ENCODE data around the gene DMPK. TPM values are rescaled to one million over a fixed set of nuclear protein-coding genes. Genes with fewer than 3 reads are reported as not detected.

Gene DMPK
- total and polyA plus RNA-seq, 9 of the 15 experiments (the other 6 are each of a cell fraction or from before 2014, with no cell fraction given) = 0.24 to 31.3 (median 7.3) TPM

DNA sequence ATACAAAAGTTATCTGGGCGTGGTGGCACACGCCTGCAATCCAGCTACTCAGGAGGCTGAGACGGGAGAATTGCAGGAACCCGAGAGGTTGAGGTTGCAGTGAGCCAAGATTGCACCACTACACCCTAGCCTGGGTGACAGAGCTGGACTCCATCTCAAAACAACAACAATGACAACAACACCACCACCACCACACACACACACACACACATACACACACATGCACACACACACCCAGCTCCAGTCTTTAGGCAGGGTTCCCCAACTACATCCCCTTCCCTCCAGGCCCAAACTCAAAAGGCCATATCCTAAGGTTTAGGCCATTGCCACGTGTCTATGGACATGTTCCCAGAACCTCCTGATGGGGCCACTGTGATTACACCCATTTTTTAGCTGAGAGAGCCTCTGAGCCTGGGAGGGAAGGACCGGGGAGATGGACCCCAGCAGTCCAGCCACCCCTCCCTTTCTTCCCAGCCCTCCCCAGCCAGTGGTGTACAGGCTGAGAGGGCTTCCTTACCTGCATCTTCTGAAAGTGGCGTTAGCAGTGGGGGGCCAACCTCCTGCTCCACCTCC is 19.4 kb upstream of the DMPK start (continued):
- no peak for TF ChIP-seq RBM34 (IDR thresholded peaks at IDR 0.05; ENCODE audit: borderline replicate concordance, insufficient read depth, low read length)
- TF ChIP-seq CBX1 (IDR thresholded peaks at IDR 0.05; ENCODE audit: low read depth) = no peak
- no peak for TF ChIP-seq ZNF217 (CRISPR knock-in tag; IDR thresholded peaks at IDR 0.05)
- TF ChIP-seq DPF2 (IDR thresholded peaks at IDR 0.05) = 0 out of 2 replicates have a peak, but pooled peaks have one; percentile 27
- TF ChIP-seq, protein P1, sequence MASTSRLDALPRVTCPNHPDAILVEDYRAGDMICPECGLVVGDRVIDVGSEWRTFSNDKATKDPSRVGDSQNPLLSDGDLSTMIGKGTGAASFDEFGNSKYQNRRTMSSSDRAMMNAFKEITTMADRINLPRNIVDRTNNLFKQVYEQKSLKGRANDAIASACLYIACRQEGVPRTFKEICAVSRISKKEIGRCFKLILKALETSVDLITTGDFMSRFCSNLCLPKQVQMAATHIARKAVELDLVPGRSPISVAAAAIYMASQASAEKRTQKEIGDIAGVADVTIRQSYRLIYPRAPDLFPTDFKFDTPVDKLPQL (IDR thresholded peaks at IDR 0.05; ENCODE audit: extremely low read depth, insufficient read length) = no peak
- TF ChIP-seq, protein P2, sequence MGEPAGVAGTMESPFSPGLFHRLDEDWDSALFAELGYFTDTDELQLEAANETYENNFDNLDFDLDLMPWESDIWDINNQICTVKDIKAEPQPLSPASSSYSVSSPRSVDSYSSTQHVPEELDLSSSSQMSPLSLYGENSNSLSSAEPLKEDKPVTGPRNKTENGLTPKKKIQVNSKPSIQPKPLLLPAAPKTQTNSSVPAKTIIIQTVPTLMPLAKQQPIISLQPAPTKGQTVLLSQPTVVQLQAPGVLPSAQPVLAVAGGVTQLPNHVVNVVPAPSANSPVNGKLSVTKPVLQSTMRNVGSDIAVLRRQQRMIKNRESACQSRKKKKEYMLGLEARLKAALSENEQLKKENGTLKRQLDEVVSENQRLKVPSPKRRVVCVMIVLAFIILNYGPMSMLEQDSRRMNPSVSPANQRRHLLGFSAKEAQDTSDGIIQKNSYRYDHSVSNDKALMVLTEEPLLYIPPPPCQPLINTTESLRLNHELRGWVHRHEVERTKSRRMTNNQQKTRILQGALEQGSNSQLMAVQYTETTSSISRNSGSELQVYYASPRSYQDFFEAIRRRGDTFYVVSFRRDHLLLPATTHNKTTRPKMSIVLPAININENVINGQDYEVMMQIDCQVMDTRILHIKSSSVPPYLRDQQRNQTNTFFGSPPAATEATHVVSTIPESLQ (CRISPR knock-in tag; IDR thresholded peaks at IDR 0.05) = no peak
- TF ChIP-seq HDGF (IDR thresholded peaks at IDR 0.05) = peak; percentile 63; the same call in 1 of the 2 replicates
- no peak for TF ChIP-seq STAT5A (IDR thresholded peaks at IDR 0.05; ENCODE audit: borderline replicate concordance, low read length)
- TF ChIP-seq ZNF780A (CRISPR knock-in tag; IDR thresholded peaks at IDR 0.05) = no peak
- no peak for TF ChIP-seq RCOR1 (IDR thresholded peaks at IDR 0.05; ENCODE audit: borderline replicate concordance in 1 of 2, low read depth in 2 of 2, low read length in 2 of 2)
- no peak for TF ChIP-seq TCF7L2 (IDR thresholded peaks at IDR 0.05; ENCODE audit: low read depth, low read length)
- no peak for TF ChIP-seq FOXA3 (CRISPR knock-in tag; conservative IDR thresholded peaks at IDR 0.05 in 1 of 2, IDR thresholded peaks at IDR 0.05 in 1 of 2)
- no peak for TF ChIP-seq SMARCC2 (IDR thresholded peaks at IDR 0.05; ENCODE audit: low read depth)
- no peak for TF ChIP-seq PURB (CRISPR knock-in tag; IDR thresholded peaks at IDR 0.05; ENCODE audit: low read depth)
- no peak for TF ChIP-seq E2F3 (CRISPR knock-in tag; IDR thresholded peaks at IDR 0.05)
- no peak for TF ChIP-seq ERF (CRISPR knock-in tag; IDR thresholded peaks at IDR 0.05)
- no peak for TF ChIP-seq TCFL5 (CRISPR knock-in tag; conservative IDR thresholded peaks at IDR 0.05)
- TF ChIP-seq, protein P3, sequence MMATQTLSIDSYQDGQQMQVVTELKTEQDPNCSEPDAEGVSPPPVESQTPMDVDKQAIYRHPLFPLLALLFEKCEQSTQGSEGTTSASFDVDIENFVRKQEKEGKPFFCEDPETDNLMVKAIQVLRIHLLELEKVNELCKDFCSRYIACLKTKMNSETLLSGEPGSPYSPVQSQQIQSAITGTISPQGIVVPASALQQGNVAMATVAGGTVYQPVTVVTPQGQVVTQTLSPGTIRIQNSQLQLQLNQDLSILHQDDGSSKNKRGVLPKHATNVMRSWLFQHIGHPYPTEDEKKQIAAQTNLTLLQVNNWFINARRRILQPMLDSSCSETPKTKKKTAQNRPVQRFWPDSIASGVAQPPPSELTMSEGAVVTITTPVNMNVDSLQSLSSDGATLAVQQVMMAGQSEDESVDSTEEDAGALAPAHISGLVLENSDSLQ (IDR thresholded peaks at IDR 0.05) = no peak
- TF ChIP-seq, protein P4, sequence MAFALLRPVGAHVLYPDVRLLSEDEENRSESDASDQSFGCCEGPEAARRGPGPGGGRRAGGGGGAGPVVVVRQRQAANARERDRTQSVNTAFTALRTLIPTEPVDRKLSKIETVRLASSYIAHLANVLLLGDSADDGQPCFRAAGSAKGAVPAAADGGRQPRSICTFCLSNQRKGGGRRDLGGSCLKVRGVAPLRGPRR (CRISPR knock-in tag; IDR thresholded peaks at IDR 0.05) = no peak
- no peak for TF ChIP-seq HMG20B (CRISPR knock-in tag; IDR thresholded peaks at IDR 0.05)
- no peak for TF ChIP-seq RBM22 (IDR thresholded peaks at IDR 0.05; ENCODE audit: low read depth, low read length, poor library complexity, severe bottlenecking)
- no peak for TF ChIP-seq NFATC3 (IDR thresholded peaks at IDR 0.05)
- TF ChIP-seq GTF2F1 (IDR thresholded peaks at IDR 0.05; ENCODE audit: low read depth, low read length) = no peak
- no peak for TF ChIP-seq FOXJ3 (CRISPR knock-in tag; IDR thresholded peaks at IDR 0.05)
- TF ChIP-seq, protein P5, sequence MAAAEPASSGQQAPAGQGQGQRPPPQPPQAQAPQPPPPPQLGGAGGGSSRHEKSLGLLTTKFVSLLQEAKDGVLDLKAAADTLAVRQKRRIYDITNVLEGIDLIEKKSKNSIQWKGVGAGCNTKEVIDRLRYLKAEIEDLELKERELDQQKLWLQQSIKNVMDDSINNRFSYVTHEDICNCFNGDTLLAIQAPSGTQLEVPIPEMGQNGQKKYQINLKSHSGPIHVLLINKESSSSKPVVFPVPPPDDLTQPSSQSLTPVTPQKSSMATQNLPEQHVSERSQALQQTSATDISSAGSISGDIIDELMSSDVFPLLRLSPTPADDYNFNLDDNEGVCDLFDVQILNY (CRISPR knock-in tag; IDR thresholded peaks at IDR 0.05) = no peak

Data from K562 (cell line).